ENCODE measurements around the gene COQ8A. TPM values are rescaled to one million over a fixed set of nuclear protein-coding genes. Genes with fewer than 3 reads are reported as not detected.

Gene COQ8A
- polyA plus RNA-seq, 1 of the 3 experiments (the other 2 are of a cell fraction), result 11.8 TPM

GRCh38 chr1:226948480-226948879 lies 8.4 kb downstream of the COQ8A start:
- Histone ChIP-seq H3K27me3 (ENCODE audit: insufficient read depth) (no peaks in the 10 kb centered on the region), H3K9me2 (no peaks in the 10 kb centered on the region), H3F3A (replicated peaks; ENCODE audit: insufficient read depth) (no peaks in the 10 kb centered on the region), H3K79me2 (ENCODE audit: insufficient read depth) (no peaks in the 10 kb centered on the region), H3K36me3 (replicated peaks in 1 of 2; ENCODE audit: control insufficient read depth in 1 of 2, insufficient read depth in 2 of 2, low read length in 1 of 2) (no peaks in the 10 kb centered on the region), H3K4me3 (ENCODE audit: low read depth in 2 of 2, low read length in 1 of 2) (no peak overlapping the region), H2AFZ (ENCODE audit: low read depth) (no peak overlapping the region), H3K4me2 (no peak overlapping the region), H3K9ac (no peak overlapping the region), H3K27ac (ENCODE audit: low read depth in 2 of 2, low read length in 1 of 2) (no peak overlapping the region), H3K9me3 (no peaks in the 10 kb centered on the region), H3K4me1 (ENCODE audit: control insufficient read depth in 1 of 2, insufficient read depth in 2 of 2, low read depth in 1 of 2, low read length in 1 of 2) (peaks cover 0 to 16% of the 10 kb centered on the region in 2 experiments; a peak in 1 of 4 replicates), H4K20me1 (ENCODE audit: insufficient read depth) (no peaks in the 10 kb centered on the region)
- CTCF ChIA-PET, result no interaction called here
- DNase-seq, result no peak
- TF ChIP-seq SIN3A (IDR thresholded peaks at IDR 0.05; ENCODE audit: borderline replicate concordance, low read depth, low read length), result no peak
- TF ChIP-seq MXI1 (IDR thresholded peaks at IDR 0.05; ENCODE audit: low read depth, low read length), result no peak
- TF ChIP-seq GABPA (IDR thresholded peaks at IDR 0.05; ENCODE audit: low read depth), result no peak
- TF ChIP-seq IRF3 (IDR thresholded peaks at IDR 0.05; ENCODE audit: low read depth, low read length), result no peak
- TF ChIP-seq NFIC (IDR thresholded peaks at IDR 0.05; ENCODE audit: borderline replicate concordance), result no peak
- TF ChIP-seq MEF2A (IDR thresholded peaks at IDR 0.05; ENCODE audit: borderline replicate concordance, low read depth), result no peak
- TF ChIP-seq ELF1 (IDR thresholded peaks at IDR 0.05), result no peak
- POLR2A ChIA-PET, result no interaction called here
- 93% methylated on average over 6 of the region's 6 CpGs for WGBS (ENCODE audit: low lambda C conversion rate)

GRCh38 chr1:226948996-226949395 lies 8.9 kb downstream of the COQ8A start:
- H4K20me1 ChIP-seq (ENCODE audit: insufficient read depth), result no peaks in the 10 kb centered on the region
- DNase-seq, result no peak
- ChIA-PET POLR2A (no interaction called here), CTCF (no interaction called here)
- no peak overlapping the region for H3K4me2 ChIP-seq
- no peak overlapping the region for H3K9ac ChIP-seq
- H3K4me3 ChIP-seq (ENCODE audit: low read depth in 2 of 2, low read length in 1 of 2), result no peak overlapping the region
- H3K9me3 ChIP-seq, result no peaks in the 10 kb centered on the region
- TF ChIP-seq NRF1 (IDR thresholded peaks at IDR 0.05; ENCODE audit: low read depth, low read length) (no peak), RCOR1 (IDR thresholded peaks at IDR 0.05; ENCODE audit: low read length) (no peak), NFIC (IDR thresholded peaks at IDR 0.05; ENCODE audit: borderline replicate concordance) (no peak)
- no peaks in the 10 kb centered on the region for H3K36me3 ChIP-seq (replicated peaks in 1 of 2; ENCODE audit: control insufficient read depth in 1 of 2, insufficient read depth in 2 of 2, low read length in 1 of 2)
- no peaks in the 10 kb centered on the region for H3K9me2 ChIP-seq
- H3F3A ChIP-seq (replicated peaks; ENCODE audit: insufficient read depth), result no peaks in the 10 kb centered on the region
- no peak overlapping the region for H3K27ac ChIP-seq (ENCODE audit: low read depth in 2 of 2, low read length in 1 of 2)
- peaks cover 0 to 16% of the 10 kb centered on the region in 2 experiments; a peak in 1 of 4 replicates for H3K4me1 ChIP-seq (ENCODE audit: control insufficient read depth in 1 of 2, insufficient read depth in 2 of 2, low read depth in 1 of 2, low read length in 1 of 2)
- no peak overlapping the region for H2AFZ ChIP-seq (ENCODE audit: low read depth)
- no peaks in the 10 kb centered on the region for H3K79me2 ChIP-seq (ENCODE audit: insufficient read depth)
- no peaks in the 10 kb centered on the region for H3K27me3 ChIP-seq (ENCODE audit: insufficient read depth)
- 96% methylated on average over 15 of the region's 15 CpGs for WGBS (ENCODE audit: low lambda C conversion rate)

- ChIA-PET CTCF (interaction anchor here (1.8 kb wide), 1 partner anchor 315 kb away, joined by 6 read pairs; no protein-coding TSS in a partner anchor), POLR2A (no interaction called here)
- no peak for DNase-seq
- no peak overlapping the region for H3K4me3 ChIP-seq (ENCODE audit: low read depth in 2 of 2, low read length in 1 of 2)
- no peak overlapping the region for H3K4me2 ChIP-seq
- H3F3A ChIP-seq (replicated peaks; ENCODE audit: insufficient read depth), result no peaks in the 10 kb centered on the region
- H3K9me2 ChIP-seq, result no peaks in the 10 kb centered on the region
- peaks cover 0 to 16% of the 10 kb centered on the region in 2 experiments; a peak in 1 of 4 replicates for H3K4me1 ChIP-seq (ENCODE audit: control insufficient read depth in 1 of 2, insufficient read depth in 2 of 2, low read depth in 1 of 2, low read length in 1 of 2)
- H3K27me3 ChIP-seq (ENCODE audit: insufficient read depth), result no peaks in the 10 kb centered on the region
- H3K9ac ChIP-seq, result no peak overlapping the region
- 100% methylated on average over 3 of the region's 3 CpGs for WGBS (ENCODE audit: low lambda C conversion rate)
- no peak overlapping the region for H2AFZ ChIP-seq (ENCODE audit: low read depth)
- no peak for TF ChIP-seq FOXJ3 (CRISPR knock-in tag; IDR thresholded peaks at IDR 0.05)
- TF ChIP-seq USF1 (IDR thresholded peaks at IDR 0.05; ENCODE audit: borderline replicate concordance, low read depth), result no peak
- no peak for TF ChIP-seq MEF2A (IDR thresholded peaks at IDR 0.05; ENCODE audit: borderline replicate concordance, low read depth)
- no peak for TF ChIP-seq PBX3 (IDR thresholded peaks at IDR 0.05)
- TF ChIP-seq TEAD4 (IDR thresholded peaks at IDR 0.05; ENCODE audit: borderline replicate concordance, insufficient read depth), result no peak
- no peak for TF ChIP-seq RXRA (IDR thresholded peaks at IDR 0.05; ENCODE audit: borderline replicate concordance, low read depth)
- no peak for TF ChIP-seq EZH2phosphoT487 (IDR thresholded peaks at IDR 0.05; ENCODE audit: borderline replicate concordance, low read depth)
- H4K20me1 ChIP-seq (ENCODE audit: insufficient read depth), result no peaks in the 10 kb centered on the region
- no peaks in the 10 kb centered on the region for H3K9me3 ChIP-seq
- no peaks in the 10 kb centered on the region for H3K36me3 ChIP-seq (replicated peaks in 1 of 2; ENCODE audit: control insufficient read depth in 1 of 2, insufficient read depth in 2 of 2, low read length in 1 of 2)
- no peak overlapping the region for H3K27ac ChIP-seq (ENCODE audit: low read depth in 2 of 2, low read length in 1 of 2)
- H3K79me2 ChIP-seq (ENCODE audit: insufficient read depth), result no peaks in the 10 kb centered on the region
Measured at GRCh38 chr1:226949401-226949800, 9.3 kb downstream of the COQ8A start.
